ENCODE data around the gene INO80E. TPM values are rescaled to one million over a fixed set of nuclear protein-coding genes. Genes with fewer than 3 reads are reported as not detected.

Gene INO80E
- total RNA-seq: 10 to 100 TPM in 3 of 4 donors, 1 to 10 TPM in 1; 8.5 to 45.0 (median 24.3) TPM

GRCh38 chr16:29995911-29996765 is at the start of gene INO80E:
Gene INO80E, plus strand, starts transcription at chr16:29996241. Its CDS starts 70 bp downstream, at chr16:29996311.
- no peak for TF ChIP-seq CTCF (IDR thresholded peaks at IDR 0.05; ENCODE audit: low read depth)

- no peak for TF ChIP-seq CTCF (IDR thresholded peaks at IDR 0.05; ENCODE audit: low read depth)
Measured at GRCh38 chr16:29947897-29948296, 48.1 kb upstream of the INO80E start.

- no peak for TF ChIP-seq CTCF (IDR thresholded peaks at IDR 0.05; ENCODE audit: low read depth)
Measured at GRCh38 chr16:29950806-29951461, 45.1 kb upstream of the INO80E start.

- no peak for TF ChIP-seq CTCF (IDR thresholded peaks at IDR 0.05; ENCODE audit: low read depth)
Measured at GRCh38 chr16:29951625-29952365, 44.2 kb upstream of the INO80E start.

- no peak for TF ChIP-seq CTCF (IDR thresholded peaks at IDR 0.05; ENCODE audit: low read depth)
Measured at GRCh38 chr16:29958756-29959155, 37.3 kb upstream of the INO80E start.

GRCh38 chr16:29959293-29959692 is 36.7 kb upstream of the INO80E start:
- no peak for TF ChIP-seq CTCF (IDR thresholded peaks at IDR 0.05; ENCODE audit: low read depth)

- no peak for TF ChIP-seq CTCF (IDR thresholded peaks at IDR 0.05; ENCODE audit: low read depth)
Measured at GRCh38 chr16:29961127-29961478, 34.9 kb upstream of the INO80E start.

Data from subcutaneous adipose tissue (tissue), 4 donors.